NAMALWA (cell line): ENCODE measurements around the gene CLEC16A.
"Not testable (repeated sequence)": the region's sequence is repeated elsewhere in the genome, so short reads cannot be mapped to it uniquely, and the experiment has no call there.

Experiments
- DNase-seq: peaks from one replicate; pipeline ENCODE4 v3.0.0-alpha.2; 2015; ENCODE audit warnings: low spot score

Gene CLEC16A

GRCh38 chr16:11202260-11203091, 258.1 kb downstream of the CLEC16A start:
- DNase-seq, result no peak

DNA sequence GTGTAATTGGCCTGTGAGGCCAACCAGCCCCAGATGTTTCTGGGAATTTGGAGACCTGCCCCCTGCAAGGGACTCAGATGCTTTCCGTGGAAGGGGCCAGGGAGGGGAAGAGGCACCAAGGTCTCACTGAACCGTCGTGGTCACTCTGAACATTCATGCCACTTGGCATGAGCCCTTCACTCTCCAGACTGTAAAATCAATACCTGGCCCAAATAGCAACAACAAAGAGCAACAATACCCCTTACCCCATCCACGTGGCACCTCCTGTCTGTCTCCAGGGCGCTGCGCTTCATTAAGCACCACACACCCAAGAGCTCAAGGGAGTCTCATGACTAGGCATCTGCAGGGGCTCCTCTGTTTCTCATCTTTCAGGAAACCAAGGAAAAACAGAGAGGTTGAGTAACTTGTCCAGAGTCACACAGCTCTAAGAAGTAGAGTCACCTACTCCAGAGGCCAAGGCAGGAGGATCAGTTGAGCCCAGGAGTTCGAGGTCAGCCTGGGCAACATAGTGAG, 258.8 kb downstream of the CLEC16A start:
- DNase-seq, result no peak

DNA sequence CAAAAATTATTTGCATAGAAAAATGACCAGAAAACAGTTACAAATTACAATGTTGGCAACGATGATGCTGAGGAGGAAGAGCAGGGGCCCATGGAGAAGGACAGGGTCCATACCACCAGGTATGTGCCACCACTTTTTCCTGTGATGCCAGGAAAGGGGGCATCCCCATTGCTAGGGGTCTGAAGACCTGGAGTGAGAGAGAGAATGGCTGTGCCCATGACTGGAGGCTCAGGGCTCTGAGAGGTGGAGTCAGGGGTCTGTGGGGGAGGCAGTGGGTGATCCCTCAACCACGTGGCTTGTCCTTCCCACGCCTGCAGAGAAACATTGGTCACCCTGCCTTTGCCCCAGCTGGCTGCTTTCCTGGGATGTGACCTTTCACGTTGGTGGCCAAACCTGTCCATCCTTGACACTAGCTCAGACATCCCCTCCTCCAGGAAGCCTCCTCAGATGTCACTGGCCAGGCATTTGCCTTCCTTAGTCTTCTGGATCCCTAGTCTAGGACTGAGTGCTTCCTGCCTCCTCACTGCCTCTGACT, 260.2 kb downstream of the CLEC16A start:
- DNase-seq, result no peak

DNA sequence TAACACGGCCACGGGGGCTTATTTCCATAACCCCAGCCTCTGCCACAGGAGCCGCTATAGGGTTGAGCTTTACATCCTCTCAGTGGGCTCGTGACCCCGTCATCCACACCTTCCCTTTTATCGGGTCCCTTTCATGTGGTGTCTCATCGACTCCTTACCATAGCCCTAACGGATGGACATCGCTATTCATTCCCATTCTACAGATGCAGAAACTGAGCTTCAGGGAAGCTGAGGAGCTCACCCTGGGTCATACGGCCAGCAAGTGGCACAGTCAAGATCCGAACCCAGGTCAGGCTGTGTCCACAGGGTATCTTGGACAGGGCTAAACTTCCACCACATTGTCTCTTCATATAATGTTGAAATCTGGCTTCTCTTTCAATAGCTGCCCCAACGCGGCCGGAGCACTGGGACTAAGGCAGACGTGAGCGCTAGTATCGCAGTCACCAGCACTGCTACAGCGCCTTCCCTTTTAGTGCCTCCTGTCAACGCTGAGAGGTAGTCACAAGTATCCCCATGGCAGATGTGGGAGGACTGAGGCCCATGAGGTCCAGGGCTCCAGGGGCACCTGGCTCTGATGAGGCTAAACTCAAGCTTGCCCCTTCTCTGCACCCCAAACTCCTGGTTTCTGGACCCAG, 260.8 kb downstream of the CLEC16A start:
- DNase-seq, result no peak

DNA sequence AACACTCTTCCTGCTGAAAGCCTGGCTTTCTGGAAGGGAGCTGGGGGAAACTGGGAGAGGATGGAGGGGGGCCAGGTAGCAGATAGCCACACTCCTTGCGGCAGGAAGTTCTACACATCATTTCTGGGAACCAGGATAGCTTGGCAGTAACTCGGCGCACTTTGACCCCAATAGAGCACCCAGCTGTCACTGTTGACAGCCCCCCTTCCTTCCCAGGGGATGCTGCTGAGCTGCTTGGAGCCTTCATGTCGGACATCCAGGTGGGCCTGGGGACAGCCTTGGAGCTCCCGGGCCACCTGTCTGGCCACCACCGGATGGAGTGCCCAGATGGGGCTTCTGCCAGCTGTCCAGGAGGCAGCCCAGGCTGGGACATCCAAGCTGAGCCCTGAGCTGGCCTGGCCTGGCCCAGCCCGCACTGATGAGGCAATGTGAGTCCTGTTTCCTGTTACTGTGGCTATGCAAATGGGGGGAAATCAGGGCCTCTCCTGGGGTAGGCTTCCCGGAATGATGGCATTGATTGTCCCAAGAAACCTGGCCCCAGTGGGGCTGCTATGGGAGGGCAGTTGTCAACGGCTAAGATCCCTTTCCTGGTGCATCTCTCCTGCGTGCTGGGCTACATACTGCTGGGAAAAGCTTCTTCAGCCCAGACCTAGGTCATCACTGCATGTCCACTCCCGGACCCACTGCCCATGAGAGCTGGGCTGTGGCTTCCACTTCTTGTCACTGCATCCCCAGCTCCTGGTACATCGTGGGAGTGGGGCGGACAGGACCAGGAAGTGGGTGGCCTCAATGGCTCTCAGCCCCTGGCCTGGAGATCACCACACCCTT, 261.6 kb downstream of the CLEC16A start:
- no peak for DNase-seq

- peak; percentile 46 for DNase-seq
Observed at GRCh38 chr16:11207646-11208045, 263.3 kb downstream of the CLEC16A start.

GRCh38 chr16:11208916-11209665, 264.7 kb downstream of the CLEC16A start:
- DNase-seq, result no peak

DNA sequence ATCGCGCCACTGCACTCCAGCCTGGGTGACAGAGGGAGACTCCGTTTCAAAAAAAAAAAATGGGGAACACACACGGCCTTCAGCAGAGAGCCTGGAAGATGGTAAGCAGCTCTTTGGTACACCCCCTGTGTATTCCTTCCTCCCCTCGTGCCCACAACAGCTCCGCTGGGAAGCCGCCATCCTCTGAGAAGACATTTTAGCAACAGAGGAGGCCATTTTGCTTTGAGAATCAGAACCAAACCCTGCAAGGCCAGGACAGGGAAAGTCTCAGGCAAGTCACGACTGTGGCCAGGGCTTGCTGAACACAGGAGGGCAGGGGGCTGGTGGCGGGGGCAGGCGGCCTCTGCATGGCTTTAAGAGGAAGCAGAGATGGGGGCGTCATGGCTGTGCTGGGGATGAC, 265.9 kb downstream of the CLEC16A start:
- DNase-seq, result no peak

- no peak for DNase-seq
Observed at GRCh38 chr16:11211061-11211976, 267.0 kb downstream of the CLEC16A start.

- DNase-seq, result no peak
Observed at GRCh38 chr16:11211977-11212797, 267.8 kb downstream of the CLEC16A start.

GRCh38 chr16:11212798-11213196, 268.4 kb downstream of the CLEC16A start:
- no peak for DNase-seq

- no peak for DNase-seq
Observed at GRCh38 chr16:11213373-11213772, 269.0 kb downstream of the CLEC16A start.

- no peak for DNase-seq
Observed at GRCh38 chr16:11213799-11214198, 269.4 kb downstream of the CLEC16A start.

DNA sequence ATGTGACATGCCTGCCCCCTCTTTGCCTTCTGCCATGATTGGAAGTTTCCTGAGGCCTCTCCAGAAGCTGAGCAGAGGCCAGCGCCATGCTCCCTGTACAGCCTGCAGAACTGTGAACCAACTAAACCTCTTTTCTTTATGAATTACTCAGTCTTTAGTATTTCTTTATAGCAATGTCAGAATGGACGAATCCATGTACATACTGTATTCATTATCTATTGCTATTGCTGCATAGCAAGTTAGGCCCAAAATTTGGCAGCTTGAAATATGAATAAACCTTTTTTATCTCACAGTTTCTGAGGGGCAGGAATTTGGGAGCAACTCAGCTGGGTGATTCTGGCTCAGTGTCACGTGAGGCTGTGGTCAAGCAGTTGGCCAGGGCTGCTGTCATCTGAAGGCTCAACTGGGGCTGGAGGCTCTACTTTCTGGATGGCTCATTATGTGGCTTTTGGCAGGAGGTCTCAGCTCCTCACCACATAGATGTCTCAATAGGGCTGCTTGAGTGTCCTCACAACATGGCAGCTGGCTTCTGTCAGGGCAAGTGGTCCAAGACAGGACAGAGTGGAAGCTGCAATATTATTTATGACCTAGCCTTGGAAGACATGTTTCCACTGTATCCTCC, 271.7 kb downstream of the CLEC16A start:
- DNase-seq, result no peak

- DNase-seq, result no peak
Observed at GRCh38 chr16:11217651-11218603, 273.6 kb downstream of the CLEC16A start.

- peak; percentile 53 for DNase-seq
Observed at GRCh38 chr16:11218604-11218962, 274.2 kb downstream of the CLEC16A start.

DNA sequence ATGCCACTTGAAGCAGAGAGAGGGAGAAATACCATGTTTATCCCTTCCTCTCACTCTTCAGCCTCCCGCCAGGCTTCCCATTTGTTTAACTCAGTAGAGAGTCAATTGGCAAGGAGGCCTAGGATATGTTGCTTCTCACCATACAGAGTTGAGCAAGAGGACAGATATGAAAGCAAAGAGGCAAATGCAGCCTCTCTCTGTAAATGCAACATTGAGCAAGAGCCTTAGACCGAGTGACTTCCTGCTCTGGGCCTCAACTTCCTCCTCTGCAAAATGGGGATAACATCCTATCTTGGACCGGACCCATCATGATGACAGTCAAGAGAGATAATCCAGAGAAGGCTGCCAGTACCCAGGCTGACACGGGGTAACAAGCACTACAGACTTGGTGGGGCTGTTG, 274.8 kb downstream of the CLEC16A start:
- DNase-seq, result no peak

- not testable (repeated sequence) for DNase-seq
Observed at GRCh38 chr16:11220507-11220906, 276.1 kb downstream of the CLEC16A start.
